ENCODE data around the gene ACOT12.

DNA sequence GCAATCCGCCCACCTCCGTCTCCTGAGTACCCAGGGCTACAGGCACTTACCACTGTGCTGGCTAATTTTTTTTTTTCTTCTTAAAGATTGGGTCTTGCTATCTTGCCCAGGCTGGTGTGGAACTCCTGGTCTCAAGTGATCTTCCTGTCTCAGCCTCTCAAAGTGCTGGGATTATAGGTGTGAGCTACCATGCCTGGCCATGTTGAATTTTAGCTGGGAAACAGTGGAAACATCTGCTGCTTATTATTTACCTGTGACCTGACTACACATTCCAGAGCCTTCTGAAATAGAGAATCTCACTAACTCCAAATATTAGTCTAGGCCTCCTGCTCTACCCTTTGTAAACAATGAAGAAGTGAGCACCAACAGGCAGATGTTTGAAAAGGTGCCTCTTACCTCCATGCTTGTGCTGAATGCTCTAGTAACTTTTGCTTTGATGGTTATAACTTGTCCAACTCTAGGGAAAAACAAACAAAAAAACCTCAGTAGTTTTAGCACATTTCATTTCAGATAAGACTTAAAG lies 22.5 kb downstream of the ACOT12 start:
- TF ChIP-seq, protein P1, sequence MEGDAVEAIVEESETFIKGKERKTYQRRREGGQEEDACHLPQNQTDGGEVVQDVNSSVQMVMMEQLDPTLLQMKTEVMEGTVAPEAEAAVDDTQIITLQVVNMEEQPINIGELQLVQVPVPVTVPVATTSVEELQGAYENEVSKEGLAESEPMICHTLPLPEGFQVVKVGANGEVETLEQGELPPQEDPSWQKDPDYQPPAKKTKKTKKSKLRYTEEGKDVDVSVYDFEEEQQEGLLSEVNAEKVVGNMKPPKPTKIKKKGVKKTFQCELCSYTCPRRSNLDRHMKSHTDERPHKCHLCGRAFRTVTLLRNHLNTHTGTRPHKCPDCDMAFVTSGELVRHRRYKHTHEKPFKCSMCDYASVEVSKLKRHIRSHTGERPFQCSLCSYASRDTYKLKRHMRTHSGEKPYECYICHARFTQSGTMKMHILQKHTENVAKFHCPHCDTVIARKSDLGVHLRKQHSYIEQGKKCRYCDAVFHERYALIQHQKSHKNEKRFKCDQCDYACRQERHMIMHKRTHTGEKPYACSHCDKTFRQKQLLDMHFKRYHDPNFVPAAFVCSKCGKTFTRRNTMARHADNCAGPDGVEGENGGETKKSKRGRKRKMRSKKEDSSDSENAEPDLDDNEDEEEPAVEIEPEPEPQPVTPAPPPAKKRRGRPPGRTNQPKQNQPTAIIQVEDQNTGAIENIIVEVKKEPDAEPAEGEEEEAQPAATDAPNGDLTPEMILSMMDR (IDR thresholded peaks at IDR 0.05) = no peak
- TF ChIP-seq EP300 (IDR thresholded peaks at IDR 0.05) = no peak
